Measurements from ENCODE around the gene GCH1.

GCH1 gene

DNA sequence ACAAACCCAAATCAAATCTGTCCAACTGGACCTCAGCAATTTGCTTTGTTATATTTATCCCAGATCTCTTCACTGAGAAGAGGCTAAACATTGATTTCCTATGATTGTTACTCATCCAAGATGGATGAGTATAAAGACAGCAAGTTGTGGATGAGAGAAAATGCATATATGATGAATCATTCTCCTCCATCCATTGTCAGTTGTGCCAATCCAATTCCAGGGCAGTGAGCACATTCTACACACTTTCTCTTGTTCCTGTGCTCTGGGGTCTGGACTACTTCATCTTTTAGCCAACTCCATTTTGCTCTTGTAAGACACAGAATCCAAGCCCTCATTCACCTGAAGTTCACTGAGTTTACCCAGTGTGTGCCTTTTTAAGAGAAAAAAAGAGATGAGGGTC, 105.7 kb downstream of the GCH1 start:
- no peak overlapping the region for H3K4me3 ChIP-seq (ENCODE audit: low read length)
- no peak for TF ChIP-seq ZNF274 (IDR thresholded peaks at IDR 0.05; ENCODE audit: low read depth, low read length)

DNA sequence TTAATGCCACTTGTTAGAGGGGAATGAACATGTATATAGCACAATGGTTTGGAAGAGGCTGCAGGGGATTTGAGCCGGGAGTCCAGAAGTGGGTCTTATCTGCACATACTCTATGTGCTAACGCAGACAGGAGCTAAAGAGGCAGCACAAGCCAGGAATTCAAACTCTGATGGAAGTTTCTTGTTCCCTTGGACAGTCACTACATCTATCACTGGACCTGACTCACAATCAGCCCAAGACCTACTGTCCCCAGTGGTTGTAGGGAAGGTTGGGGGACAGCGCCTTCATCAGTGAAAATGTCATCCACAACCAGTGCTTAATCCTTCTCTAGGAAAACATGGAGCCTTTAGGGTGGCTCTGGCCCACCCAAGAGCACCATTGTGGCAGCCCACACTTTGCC, 107.8 kb downstream of the GCH1 start:
- TF ChIP-seq ZNF274 (IDR thresholded peaks at IDR 0.05; ENCODE audit: low read depth, low read length) = no peak

DNA sequence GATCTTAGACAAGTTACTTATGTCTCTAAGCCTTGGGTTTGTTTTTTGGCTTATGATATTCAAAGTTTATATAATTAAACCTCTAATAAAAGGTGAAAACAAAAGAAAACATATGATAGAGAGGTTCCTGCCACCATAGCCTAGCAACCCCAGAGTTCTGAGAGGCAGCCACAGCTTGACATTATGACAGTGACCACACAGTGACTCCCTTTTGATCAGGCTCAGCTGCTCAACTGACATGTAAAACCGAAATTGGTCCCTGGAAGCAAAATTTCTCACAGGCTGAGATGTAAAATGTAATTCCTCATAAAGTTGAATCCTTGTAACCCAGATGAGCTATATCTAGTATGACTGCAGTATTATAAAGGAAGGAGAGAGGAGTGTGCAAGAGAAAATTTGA, 108.5 kb downstream of the GCH1 start:
- no peak for TF ChIP-seq ZNF274 (IDR thresholded peaks at IDR 0.05; ENCODE audit: low read depth, low read length)
- H3K4me3 ChIP-seq (ENCODE audit: low read length) = no peak overlapping the region

More for the DNA sequence above, 107.8 kb downstream of the GCH1 start:
- H3K4me3 ChIP-seq (ENCODE audit: low read length) = no peak overlapping the region

DNA sequence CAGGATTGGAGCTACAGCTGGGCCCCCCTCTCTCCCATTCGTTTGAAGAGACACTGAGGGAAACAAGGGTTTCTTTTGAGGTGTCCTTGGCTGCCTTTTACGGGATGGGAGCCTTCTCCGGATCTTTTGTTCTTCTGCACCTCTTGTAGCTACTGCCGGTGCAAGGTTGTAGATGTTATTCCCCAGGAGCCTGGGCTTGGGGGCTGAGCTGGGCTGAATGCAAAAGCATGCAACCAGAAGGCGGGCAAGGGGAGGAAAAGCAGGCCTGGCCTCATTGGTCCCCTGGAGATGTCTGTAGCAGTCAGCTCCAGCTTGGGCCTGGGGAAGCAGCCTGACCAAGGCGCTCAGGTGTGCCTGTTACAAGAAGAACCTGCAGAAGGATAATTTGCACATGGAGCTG, 110.3 kb downstream of the GCH1 start:
- H3K4me3 ChIP-seq (ENCODE audit: low read length) = no peak overlapping the region
- no peak for TF ChIP-seq ZNF274 (IDR thresholded peaks at IDR 0.05; ENCODE audit: low read depth, low read length)

Measured in GM08714 (cell line).